M059J (cell line): ENCODE results near the gene CRYBA4. TPM values are rescaled to one million over a fixed set of nuclear protein-coding genes. Genes with fewer than 3 reads are reported as not detected.
A peak's percentile ranks its signal among the peaks of the same experiment; 100 is the strongest.
"Not testable (repeated sequence)": the region's sequence is repeated elsewhere in the genome, so short reads cannot be mapped to it uniquely, and the experiment has no call there.

Experiments
- DNase-seq: peaks from one replicate; pipeline ENCODE4 v3.0.0-alpha.2; 2012; ENCODE audit warnings: low read depth
- total RNA-seq: library from RNA; depleted of rRNA; stranded (reverse); fragments of >200 nt; shearing (Covaris generic); gene quantifications from 2 replicates; pipeline ENCODE4 v1.2.3, GENCODE V29; 2014

The CRYBA4 gene
- total RNA-seq, 1 experiment from 2014 or later: not detected

DNA sequence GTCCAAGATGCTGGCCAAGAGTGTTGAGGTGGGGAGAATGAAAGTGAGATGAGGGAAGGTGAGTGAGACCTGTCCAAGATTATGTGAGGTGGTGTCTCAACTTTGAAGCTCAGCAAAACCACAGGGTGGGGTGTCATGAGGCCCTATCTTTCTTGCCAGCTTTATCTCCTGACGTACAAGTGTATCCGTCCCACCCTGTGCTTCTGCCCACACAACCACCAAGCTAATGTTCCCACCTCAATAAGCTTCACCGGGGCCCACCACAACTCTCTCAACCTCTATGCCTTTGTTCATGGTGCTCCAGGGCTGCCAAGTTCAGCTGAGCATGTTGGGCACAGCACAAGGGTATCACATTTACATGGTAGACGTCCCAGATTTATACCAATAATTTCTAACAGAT is 24.7 kb upstream of the CRYBA4 start:
- no peak for DNase-seq

DNA sequence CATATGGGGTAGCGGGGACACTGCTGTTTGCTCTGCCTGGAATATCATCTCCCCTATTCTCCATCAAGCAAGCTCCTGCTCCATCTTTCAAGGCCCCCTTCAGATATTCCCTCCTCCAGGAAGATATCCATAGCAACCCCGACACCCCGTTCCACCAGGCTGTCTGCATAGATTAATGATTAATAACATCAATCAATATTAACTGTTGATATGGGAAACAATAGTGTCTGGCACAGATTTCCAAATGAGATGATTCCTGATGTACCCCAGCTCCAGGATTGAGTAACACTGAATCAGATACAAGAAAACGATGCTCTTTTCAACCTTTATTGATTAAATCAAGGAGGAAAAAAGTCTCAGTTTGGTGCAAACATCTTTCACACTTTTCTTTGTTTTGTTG is 24.3 kb upstream of the CRYBA4 start:
- DNase-seq: no peak

DNA sequence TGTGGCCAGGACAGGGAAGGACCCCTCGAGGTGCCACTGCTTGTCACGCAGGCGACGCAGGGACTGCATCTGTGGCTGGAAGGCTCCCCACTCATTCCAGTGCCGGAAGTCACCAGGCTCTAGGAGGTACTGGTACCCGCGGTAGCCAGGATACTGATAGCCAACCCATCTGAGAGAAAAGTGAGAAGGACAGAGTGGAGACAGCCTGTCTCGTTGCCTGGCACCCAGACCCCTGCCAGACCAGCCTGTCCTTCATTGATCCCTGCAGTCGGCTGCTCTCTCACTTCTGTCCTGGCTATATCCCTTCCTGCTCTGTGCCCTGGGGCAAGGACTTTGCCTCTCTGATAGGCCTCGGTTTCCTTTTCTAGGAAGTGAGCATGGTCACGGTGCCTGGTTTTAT is 22.3 kb upstream of the CRYBA4 start:
- DNase-seq: no peak

DNA sequence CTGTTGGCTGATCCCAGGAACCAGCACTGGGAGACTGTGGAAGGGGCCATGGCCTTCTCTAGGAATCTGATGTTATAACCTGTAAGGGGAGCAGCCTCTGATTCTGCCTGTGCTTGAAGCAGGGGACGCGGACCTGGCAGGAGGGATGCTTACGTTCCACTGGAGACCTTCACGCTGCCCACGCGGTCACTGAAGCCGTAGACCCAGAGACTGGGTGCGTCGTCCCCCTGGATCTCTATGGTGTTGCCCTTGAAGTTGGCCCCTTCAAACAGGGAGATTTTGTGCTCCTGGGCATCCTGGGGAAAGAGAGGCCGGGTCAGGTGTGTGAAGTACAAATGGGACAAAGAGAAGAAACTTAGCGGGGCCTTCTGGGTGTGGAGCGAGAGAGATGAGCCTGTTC is 20.0 kb upstream of the CRYBA4 start:
- DNase-seq: no peak

DNA sequence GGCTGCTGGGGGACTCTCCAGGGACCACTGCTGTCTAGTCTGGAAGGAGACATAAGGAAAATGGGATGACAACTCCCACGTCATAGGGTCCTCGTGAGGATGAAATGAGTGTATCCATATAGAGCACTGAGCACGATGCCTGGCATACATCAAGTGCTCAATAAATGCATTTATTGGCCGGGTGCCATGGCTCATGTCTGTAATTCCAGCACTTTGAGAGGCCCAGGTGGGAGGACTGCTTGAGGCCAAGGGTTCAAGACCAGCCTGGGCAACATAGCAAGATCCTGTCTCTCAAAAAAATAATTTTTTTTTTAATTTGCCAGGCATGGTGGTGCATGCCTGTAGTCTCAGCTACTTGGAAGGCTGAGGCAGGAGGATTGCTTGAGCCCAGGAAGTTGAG is 19.6 kb upstream of the CRYBA4 start:
- DNase-seq: no peak

DNA sequence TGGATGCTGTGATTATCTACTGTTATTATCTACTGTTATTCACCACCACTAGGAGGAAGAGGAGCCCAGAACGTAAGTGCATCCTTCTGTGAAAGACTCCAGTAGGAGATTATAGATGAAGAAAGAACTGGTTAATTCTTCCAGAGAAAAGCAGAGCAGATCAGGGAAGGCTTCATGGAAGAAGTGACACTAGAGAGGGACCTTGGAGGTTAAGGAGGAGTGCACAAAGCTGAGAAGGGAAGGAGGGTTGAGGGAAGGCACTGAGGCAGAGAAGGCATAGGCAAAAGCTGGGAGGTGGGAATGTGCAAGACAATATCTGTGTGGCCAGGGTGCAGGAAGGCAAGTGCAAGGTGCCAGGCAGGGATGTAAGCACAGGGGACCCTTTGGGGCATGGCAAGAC is 17.4 kb upstream of the CRYBA4 start:
- no peak for DNase-seq

DNA sequence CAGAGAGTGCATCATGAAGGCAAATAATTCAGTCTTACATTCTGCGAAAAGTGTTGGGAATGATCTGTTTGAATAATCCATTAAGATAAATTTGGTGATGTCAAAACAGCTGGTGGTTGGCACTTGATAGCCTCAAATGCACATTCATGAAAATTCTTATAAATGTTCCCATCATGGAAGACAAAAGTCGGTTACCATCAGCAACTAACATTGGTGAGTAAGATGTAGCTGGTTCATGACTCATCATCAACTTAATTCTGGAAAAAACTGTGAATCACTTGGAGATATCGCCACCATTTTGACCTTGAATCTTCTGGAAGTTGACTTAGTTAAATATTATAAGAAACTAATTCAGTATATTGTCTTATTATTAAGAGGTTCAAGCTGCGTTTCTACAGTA is 15.2 kb upstream of the CRYBA4 start:
- DNase-seq: peak; percentile 81

DNA sequence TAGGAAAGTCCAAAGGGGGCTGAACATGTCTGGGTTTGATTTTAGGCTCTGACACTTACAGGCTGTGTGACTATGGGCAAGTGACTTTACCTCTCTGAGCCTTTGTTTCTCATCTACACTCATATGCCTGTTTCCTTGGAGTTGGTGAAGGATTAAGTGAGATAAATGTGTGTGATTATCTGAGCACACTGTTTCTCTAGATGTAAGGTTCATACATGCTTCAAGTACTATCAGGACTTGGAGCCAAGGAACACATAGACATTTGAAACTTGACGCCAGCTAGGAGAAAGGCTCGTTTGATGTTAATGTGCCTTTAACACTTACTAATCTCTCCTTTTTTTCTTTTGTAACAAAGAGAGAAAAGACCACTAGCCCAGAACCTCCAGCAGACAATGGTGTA is 13.6 kb upstream of the CRYBA4 start:
- DNase-seq: no peak

DNA sequence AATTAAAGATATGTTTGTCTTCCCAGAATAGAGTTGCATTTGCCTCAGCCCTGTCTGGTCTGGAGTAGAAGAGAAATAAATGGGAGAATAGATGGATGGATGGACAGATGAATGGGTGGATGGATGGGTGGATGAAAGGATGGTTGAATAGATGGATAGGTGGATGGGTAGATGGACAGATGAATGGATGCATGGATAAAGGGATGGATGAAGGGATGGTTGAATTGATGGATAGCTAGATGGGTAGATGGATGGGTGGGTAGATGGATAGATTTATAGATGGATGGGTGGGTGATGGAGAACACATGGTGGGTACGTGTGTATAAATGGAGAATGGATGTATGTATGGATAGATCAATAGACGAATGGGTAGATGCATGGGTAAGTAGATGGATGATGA is 12.5 kb upstream of the CRYBA4 start:
- no peak for DNase-seq

DNA sequence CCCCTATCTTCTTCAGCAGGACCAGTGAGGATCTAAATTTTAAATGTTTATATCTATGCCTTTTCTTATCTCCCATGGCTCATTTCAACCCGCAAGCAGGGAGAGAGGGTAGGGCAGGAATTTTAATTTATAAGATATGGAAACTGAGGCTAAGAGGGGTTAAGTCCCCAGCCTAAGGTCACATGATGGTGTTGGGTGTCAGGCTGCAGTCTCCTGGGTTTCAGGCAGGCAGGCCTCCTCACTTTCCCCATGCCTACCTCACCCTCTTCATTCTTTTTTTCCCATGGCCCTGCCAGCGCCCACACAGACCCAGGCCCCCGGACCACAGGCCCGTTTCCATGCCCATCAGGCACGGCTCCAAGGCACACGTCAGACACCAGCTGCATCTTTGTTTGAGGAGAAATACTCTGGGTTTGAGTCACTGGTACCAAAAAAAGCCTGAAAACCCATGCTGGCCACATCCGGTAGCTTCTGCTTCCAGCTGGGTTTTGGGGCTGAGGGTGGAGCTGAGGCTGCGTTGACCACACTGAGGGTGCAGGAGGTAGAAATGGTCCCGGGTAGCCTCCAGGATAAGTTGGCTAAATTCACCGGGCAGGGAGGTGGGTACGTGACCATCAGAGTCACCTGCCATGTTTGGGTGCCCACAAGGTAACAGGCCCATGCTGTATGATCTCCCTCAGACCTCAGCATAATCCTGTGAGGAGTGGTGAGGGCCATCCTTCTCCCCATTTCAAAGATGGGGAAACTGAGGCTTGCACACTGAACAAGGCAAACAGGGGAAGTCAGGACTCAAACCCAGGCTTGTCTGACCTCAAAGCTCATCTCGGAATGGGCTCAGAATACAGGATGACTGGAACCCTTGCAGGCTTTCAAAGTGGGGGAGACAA is 11.4 kb upstream of the CRYBA4 start:
- DNase-seq: peak; percentile 94

DNA sequence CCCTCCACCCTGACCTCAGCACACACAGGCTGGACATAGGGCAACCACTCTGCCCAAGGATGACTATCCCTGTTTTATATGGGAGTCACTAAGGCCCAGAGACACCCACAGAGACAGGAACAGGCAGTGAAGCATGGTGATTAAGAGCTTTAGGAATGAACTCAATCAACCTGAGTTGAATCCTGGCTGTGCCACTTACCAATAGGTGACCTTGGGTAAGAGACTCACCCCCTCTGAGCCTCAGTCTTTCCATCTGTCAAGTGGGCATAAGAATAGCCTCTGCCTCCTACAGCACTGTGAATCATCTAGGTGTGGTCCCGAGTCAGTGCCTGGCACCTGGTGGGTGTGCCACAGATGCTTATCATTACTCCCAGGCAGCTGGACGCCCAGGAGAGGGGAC is 10.8 kb upstream of the CRYBA4 start:
- peak; percentile 74 for DNase-seq

DNA sequence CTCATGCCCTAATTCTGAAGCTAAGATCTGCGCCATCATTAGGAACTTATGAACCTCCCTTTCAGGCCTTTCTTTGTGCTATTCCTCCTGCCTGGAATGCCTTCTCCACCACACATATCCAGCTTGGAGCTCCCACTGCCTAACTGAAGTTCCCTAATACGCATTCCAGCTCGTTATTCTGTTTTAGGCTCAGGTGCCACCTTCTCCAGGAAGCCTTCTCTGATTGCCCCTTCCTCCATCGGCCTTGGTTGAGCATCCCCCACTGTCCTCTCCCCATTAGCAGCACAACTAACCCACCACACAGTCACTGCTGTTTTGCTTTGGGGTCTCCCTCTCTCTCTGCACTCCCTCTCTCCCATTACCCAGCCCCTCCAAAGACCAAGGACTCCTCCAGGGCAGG is 9.1 kb upstream of the CRYBA4 start:
- DNase-seq: no peak

DNA sequence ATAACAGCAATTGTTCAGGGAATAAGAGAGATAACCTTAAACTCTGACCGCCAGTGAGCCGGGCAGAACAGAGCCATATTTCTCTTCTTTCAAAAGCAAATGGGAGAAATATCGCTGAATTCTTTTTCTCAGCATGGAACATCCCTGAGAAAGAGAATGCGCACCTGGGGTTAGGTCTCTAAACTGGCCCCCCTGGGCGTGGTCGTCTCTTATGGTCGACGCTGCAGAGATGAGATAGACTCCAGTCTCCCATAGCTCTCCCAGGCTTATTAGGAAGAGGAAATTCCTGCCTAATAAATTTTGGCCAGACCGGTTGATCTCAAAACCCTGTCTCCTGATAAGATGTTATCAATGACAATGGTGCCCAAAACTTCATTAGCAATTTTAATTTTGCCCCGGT is 8.0 kb upstream of the CRYBA4 start:
- not testable (repeated sequence) for DNase-seq

DNA sequence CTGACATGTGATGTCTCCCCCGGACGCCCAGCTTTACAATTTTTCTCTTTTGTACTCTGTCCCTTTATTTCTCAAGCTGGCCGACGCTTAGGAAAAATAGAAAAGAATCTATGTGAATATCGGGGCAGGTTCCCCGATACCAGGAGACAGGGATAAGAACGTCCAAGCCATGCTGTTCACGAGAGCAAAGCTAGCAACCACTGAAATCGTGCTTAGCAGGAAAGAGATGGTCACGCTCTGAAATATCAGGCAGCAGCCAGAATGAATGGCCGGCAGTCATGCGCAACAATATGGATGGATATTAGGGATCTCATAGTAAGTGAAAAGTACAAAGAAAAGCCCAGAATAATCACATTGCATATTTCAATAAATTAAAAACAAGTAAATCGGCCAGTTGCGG is 7.4 kb upstream of the CRYBA4 start:
- DNase-seq: no peak

DNA sequence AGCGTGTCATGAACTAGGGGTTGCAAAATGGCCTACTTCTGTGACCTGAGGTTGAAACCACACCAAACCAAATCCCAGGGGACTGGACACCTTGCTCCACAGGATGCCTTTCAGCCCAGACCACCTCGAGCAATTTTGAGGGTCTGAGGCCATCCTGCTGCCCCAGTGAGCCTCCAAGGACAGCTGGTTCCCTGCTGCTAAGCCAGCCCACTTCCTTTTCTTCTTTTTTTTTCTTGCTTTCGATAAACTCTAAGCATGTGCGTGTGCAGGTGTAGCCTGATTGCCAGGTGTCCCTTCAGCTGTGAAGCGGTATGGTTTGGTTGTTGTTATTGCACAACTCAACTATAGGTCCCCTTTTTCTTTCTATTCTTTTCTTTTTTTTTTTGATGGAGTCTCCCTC is 6.6 kb upstream of the CRYBA4 start:
- no peak for DNase-seq

DNA sequence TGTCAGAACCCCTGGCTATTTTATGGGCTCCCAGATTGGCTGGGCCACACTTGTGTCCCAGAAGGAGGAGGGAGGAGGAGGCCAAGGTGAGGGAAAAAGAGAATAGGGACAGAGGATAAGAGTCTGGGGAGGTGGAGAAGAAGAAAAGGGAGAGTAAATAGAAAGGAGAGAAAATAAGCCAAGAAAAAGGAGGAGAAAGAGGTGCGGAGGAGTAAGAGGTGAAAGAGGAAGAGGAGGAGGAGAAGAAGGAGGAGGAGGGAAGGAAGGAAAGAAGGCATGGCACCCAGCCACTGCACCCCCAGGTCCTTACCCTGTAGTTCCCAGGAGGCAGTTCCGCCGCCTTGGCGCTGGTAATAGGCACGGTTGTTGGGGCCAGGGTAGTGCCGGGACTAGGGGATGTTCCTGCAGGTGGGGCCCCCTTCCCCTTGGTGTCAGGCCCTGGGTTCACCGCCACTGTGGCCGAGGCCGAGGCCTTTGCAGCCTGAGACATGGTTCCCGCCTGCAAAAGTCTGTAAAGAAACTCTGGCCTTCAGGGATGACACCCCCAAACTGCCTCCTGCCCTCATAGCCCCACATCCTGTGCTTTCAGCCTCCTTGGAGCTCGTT is 5.8 kb upstream of the CRYBA4 start:
- DNase-seq: no peak

DNA sequence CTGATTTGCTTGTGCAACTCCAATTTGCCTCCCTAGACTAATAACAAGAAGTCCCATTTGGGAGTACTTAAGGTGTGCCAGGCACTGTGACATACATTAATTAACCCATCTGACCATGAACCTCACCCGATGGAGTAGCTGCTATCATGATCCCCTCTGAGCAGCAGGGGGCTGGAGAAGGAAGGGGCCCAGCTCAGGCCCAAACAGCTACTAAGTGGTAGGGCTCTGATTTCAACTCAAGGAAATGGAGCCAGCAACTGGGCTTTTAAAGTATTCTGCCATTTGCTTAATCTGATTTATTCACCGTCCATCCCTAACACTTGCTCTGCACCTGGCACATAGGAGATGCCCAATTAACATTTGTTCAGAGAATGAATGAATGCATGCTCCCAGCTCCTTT is 5.1 kb upstream of the CRYBA4 start:
- DNase-seq: no peak

DNA sequence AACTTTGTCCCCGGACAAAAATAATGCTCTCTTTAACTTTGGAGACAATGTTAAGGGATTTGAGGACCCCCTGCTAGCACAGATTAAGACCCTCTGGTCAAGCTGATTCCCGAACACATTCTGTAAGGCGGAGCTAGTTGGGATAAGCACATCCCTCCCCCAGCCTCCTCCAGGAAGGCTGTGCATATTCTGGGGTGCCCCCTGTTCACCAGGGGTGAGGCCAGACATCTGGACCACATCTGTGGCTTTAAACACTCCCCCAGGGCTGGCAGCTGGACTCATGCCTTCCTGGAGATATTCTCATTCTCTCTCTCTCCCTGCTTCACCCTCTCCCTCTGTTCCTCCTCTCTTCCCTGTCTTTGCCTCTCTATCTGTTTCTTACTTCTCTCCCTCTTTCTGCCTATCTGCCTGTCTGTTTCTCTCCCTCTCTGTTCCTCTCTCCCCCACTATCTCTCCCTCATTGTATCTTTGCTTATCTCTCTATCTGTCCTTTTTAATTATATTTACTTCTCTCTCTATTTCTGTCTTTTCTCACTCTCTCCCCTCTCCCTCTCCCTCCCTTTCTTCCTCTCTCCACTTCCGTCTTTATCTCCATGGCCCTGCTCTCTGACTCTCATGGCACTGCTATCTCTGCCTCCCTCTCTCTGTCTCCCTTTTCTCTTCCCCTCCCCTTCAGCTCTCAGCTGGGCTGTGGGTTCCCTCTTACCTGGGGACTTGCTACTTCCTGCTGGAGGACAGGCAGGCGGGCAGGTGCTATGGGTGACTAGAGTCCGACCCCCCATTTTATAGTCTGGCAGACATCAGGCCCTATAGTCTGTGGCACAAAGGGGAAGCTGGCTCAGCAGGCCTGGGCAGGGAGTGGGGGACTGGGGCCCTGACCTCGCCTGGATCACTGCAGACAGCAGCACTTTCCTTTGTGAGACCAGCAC is 4.2 kb upstream of the CRYBA4 start, which contains the start of gene CRYBB1:
TSS of gene CRYBB1 (minus strand) at position 757 of the 929 bp plus-strand sequence. CDS start 1,708 bp downstream, outside the sequence.
- no peak for DNase-seq

DNA sequence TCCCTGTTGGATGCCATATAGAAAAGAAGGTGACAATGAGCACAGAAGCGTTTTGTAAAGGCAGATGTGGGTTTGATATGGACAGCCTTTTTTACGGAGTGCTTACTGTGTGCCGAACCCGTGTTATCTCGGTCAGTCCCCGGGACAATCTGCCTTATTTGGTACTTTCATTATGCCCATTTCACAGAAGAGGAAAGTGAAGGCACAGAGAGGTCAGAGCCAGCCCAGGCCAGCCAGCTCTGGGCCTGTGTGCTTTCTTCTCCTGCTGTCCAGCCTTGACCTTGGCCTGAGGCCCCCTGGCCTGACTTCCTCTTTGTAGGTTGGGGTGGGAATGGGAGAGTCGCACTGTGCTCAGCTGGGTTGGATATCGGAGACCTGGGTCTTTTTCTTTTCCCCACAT is 3.3 kb upstream of the CRYBA4 start:
- DNase-seq: no peak

DNA sequence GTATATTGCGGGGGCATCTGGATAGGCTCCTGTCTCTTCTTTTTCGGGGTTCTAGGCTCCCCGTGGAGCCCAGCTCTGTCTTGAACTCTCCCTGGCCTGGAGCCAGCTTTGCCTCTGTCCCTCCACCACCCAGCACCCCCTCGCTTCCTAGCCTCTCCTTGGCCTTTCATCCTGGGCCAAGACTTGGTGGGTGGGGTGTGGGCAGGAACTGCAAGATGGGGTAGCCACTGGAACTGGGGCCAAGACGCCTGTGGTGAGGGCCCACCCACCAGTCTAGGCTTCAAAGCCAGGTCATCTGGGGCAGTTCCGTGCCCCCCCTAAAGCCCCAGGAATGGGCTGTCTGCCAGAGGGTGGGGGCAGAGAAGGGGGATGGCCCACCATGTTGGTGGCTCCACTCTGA is 2.3 kb upstream of the CRYBA4 start:
- DNase-seq: no peak

DNA sequence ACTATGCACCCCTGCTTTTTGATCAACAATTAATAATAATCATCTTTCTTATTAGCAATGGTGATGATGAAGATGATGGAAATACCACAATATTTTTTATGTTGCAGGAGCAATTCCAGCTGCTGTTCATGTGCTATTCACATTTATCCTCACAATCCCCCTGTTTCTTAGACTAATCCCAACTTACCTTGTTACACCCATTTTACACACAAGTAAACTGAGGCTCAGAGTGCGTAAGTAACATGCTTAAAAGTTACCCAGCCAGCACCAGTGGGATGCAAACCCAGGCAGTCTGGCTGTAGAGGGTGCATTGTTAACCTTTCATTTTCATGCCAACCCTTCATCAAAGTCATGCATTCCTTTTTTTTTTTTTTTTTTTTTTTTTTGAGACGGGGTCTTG is 1.6 kb upstream of the CRYBA4 start:
- DNase-seq: no peak

DNA sequence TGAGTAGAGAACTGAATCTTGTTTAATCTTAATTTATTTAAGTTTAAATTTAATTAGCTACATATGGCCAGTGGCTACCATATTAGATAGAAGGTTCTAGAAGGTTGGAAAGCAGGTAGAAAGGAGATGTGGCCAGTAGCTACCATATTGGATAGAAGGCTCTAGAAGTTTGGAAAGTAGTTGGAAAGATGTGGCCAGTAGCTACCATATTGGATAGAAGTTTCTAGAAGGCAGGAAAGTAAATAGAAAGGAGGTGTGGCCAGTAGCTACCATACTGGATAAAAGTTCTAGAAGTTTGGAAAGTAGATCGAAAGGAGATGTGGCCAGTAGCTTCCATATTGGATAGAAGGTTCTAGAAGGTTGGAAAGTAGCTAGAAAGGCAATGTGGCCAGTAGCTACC is 2.2 kb downstream of the CRYBA4 start:
- no peak for DNase-seq
